Sciatic nerve (tissue), 2 donors: ENCODE results near the gene EHBP1. TPM values are rescaled to one million over a fixed set of nuclear protein-coding genes. Genes with fewer than 3 reads are reported as not detected.
A peak's percentile ranks its signal among the peaks of the same experiment; 100 is the strongest.

Experiments
- ATAC-seq: fragments of 200-7000 bp; cut with Tn5 transposase; one replicate; pipeline ENCODE4 v1.9.1; 2020; ENCODE audit warnings: mild to moderate bottlenecking, moderate library complexity
- DNase-seq: peaks from one replicate; pipeline ENCODE4 v3.0.0-alpha.2; 2020; ENCODE audit warnings: low spot score
- intact Hi-C: fragments of 100-400 bp; cut with DNase I; formaldehyde crosslinking; loops from one replicate; pipeline ENCODE4 v1.14.2; 2022
- total RNA-seq: library from RNA; stranded (reverse); fragmentation: NEBNext Ultra II Directional; extraction: Animal tissue kit (Norgen Biotek cat#: 25700); gene quantifications from one replicate; pipeline ENCODE4 v1.2.1, GENCODE V29; 2021
- donor health status: DM: no; HTN: no; CAD: no.
- donor health status: DM: no; HTN: no; CAD: no.

The EHBP1 gene
- total RNA-seq = 310 TPM

- intact Hi-C loops = loop anchor here (10.0 kb wide), 1 partner anchor 240 kb away; no protein-coding TSS in a partner anchor
- ATAC-seq = peak; percentile 98
Observed at GRCh38 chr2:62705007-62705829, at the start of gene EHBP1. Gene EHBP1, plus strand, starts transcription at chr2:62705713. Its CDS starts 1,479 bp downstream, at chr2:62707192.

GRCh38 chr2:62657783-62658182, 47.7 kb upstream of the EHBP1 start:
- intact Hi-C loops = no loop called here
- ATAC-seq (no peak), DNase-seq (no peak)

More at GRCh38 chr2:62705007-62705829, at the start of gene EHBP1:
- peak; percentile 99 for DNase-seq

GRCh38 chr2:62658891-62659290, 46.6 kb upstream of the EHBP1 start:
- DNase-seq = no peak
- intact Hi-C loops = no loop called here
- ATAC-seq = no peak

GRCh38 chr2:62660087-62660486, 45.4 kb upstream of the EHBP1 start:
- intact Hi-C loops = no loop called here
- DNase-seq (no peak), ATAC-seq (no peak)

GRCh38 chr2:62660582-62661262, 44.8 kb upstream of the EHBP1 start:
- ATAC-seq = no peak
- DNase-seq = no peak
- intact Hi-C loops = no loop called here

GRCh38 chr2:62661263-62661635, 44.3 kb upstream of the EHBP1 start:
- DNase-seq = no peak
- no peak for ATAC-seq
- intact Hi-C loops = no loop called here

GRCh38 chr2:62662131-62662530, 43.4 kb upstream of the EHBP1 start:
- DNase-seq = no peak
- ATAC-seq = no peak
- intact Hi-C loops = no loop called here

GRCh38 chr2:62662554-62662953, 43.0 kb upstream of the EHBP1 start:
- intact Hi-C loops = no loop called here
- no peak for DNase-seq
- no peak for ATAC-seq

- DNase-seq = no peak
- peak; percentile 60 for ATAC-seq
- intact Hi-C loops = no loop called here
Observed at GRCh38 chr2:62663411-62663810, 42.1 kb upstream of the EHBP1 start.

GRCh38 chr2:62663920-62664795, 41.4 kb upstream of the EHBP1 start:
- ATAC-seq = peak; percentile 94
- DNase-seq = no peak
- intact Hi-C loops = no loop called here

- ATAC-seq (no peak), DNase-seq (no peak)
- intact Hi-C loops = no loop called here
Observed at GRCh38 chr2:62665446-62665845, 40.1 kb upstream of the EHBP1 start.

- ATAC-seq (no peak), DNase-seq (no peak)
- intact Hi-C loops = no loop called here
Observed at GRCh38 chr2:62669180-62669579, 36.3 kb upstream of the EHBP1 start.

- intact Hi-C loops = no loop called here
- no peak for DNase-seq
- peak; percentile 82 for ATAC-seq
Observed at GRCh38 chr2:62672601-62673000, 32.9 kb upstream of the EHBP1 start.

- ATAC-seq (no peak), DNase-seq (no peak)
- intact Hi-C loops = no loop called here
Observed at GRCh38 chr2:62675062-62675461, 30.5 kb upstream of the EHBP1 start.

GRCh38 chr2:62685256-62685655, 20.3 kb upstream of the EHBP1 start:
- ATAC-seq (no peak), DNase-seq (no peak)
- intact Hi-C loops = no loop called here

- DNase-seq (no peak), ATAC-seq (no peak)
- intact Hi-C loops = no loop called here
Observed at GRCh38 chr2:62686012-62686685, 19.4 kb upstream of the EHBP1 start.

- DNase-seq = no peak
- ATAC-seq = no peak
- intact Hi-C loops = no loop called here
Observed at GRCh38 chr2:62687636-62688035, 17.9 kb upstream of the EHBP1 start.

- intact Hi-C loops = no loop called here
- ATAC-seq = no peak
- no peak for DNase-seq
Observed at GRCh38 chr2:62688771-62689170, 16.7 kb upstream of the EHBP1 start.

- intact Hi-C loops = no loop called here
- ATAC-seq = no peak
- no peak for DNase-seq
Observed at GRCh38 chr2:62691186-62691585, 14.3 kb upstream of the EHBP1 start.
